AG09319 (cell line): Measurements from ENCODE around the gene HIVEP2.

Source experiments
- DNase-seq: peaks from one replicate; pipeline ENCODE4 v3.0.0-alpha.2; 2010; ENCODE audit warnings: low read depth; ENCODE audit errors: extremely low read depth
- CTCF ChIP-seq: IDR thresholded peaks from 2 replicates; pipeline ENCODE4 v1.5.1; 2011; ENCODE audit warnings: low read depth, mild to moderate bottlenecking, inconsistent platforms, low read length, moderate library complexity

The HIVEP2 gene

GRCh38 chr6:142938510-142938909 is 6.5 kb downstream of the HIVEP2 start:
- TF ChIP-seq CTCF, result no peak
- DNase-seq, result no peak

- DNase-seq, result no peak
- no peak for TF ChIP-seq CTCF
Observed at GRCh38 chr6:142937986-142938385, 7.0 kb downstream of the HIVEP2 start.

- TF ChIP-seq CTCF, result no peak
- no peak for DNase-seq
Observed at GRCh38 chr6:142935553-142936517, 9.1 kb downstream of the HIVEP2 start.

- DNase-seq, result no peak
- no peak for TF ChIP-seq CTCF
Observed at GRCh38 chr6:142934599-142934998, 10.4 kb downstream of the HIVEP2 start.

- no peak for DNase-seq
Observed at GRCh38 chr6:142934106-142934505, 10.9 kb downstream of the HIVEP2 start.

GRCh38 chr6:142933701-142934100 is 11.3 kb downstream of the HIVEP2 start:
- no peak for DNase-seq
- no peak for TF ChIP-seq CTCF

More at GRCh38 chr6:142934106-142934505, 10.9 kb downstream of the HIVEP2 start:
- TF ChIP-seq CTCF, result no peak

- no peak for DNase-seq
Observed at GRCh38 chr6:142932889-142933288, 12.1 kb downstream of the HIVEP2 start.

More at GRCh38 chr6:142932889-142933288, 12.1 kb downstream of the HIVEP2 start:
- no peak for TF ChIP-seq CTCF
